K562 (cell line): Measurements from ENCODE around the gene GALNT18. TPM values are rescaled to one million over a fixed set of nuclear protein-coding genes. Genes with fewer than 3 reads are reported as not detected.
A peak's percentile ranks its signal among the peaks of the same experiment; 100 is the strongest.

Experiments
- ATAC-seq: fragments of 200-7000 bp; cut with Tn5 transposase; 3 replicates; pipeline ENCODE4 v1.9.1; 2020; ENCODE audit warnings: moderate library complexity
- BruUV-seq: library from RNA; stranded (reverse); fragments of 400-500 nt; replicated peaks from 2 replicates; lab custom pipeline; 2021; lab: Mats Ljungman, UMichigan
- CTCF ChIA-PET: fragments of 300-600 bp; formaldehyde crosslinking; extraction: SDS; loops from one replicate; lab custom pipeline; 2021; ENCODE audit warnings: low intra/inter-chr PET ratio; lab: Yijun Ruan, JAX
- POLR2A ChIA-PET: fragments of 300-600, 350-650 bp; sonication (Branson Sonifier 250); formaldehyde crosslinking; extraction: SDS; loops from one replicate; lab custom pipeline; 2021; ENCODE audit warnings: antibody characterized with exemption, inconsistent platforms; lab: Yijun Ruan, JAX
- DNase-seq, 4 experiments: peaks; one replicate each; pipeline versions ENCODE4 v3.0.0 to v3.0.0-alpha.2; 2011 to 2018; ENCODE audit warnings: low spot score in 3 of 4, mixed read lengths in 3 of 4; ENCODE audit errors: extremely low read depth in 1 of 4
- FAIRE-seq: peaks from 2 replicates; lab custom pipeline; 2011; peaks lifted over from hg19 to GRCh38; lab: Jason Lieb, UNC
- H2AFZ ChIP-seq: 2 replicates; pipeline ENCODE4 v1.6.0; 2011; ENCODE audit warnings: low read depth, low read length, control low read depth, inconsistent platforms
- H3K27ac ChIP-seq: fragments of 200-600 bp; 3 replicates; pipeline ENCODE4 v1.8.0; 2011; ENCODE audit warnings: low read depth, mild to moderate bottlenecking, control low read depth, inconsistent platforms, low read length, moderate library complexity, mixed read lengths; ENCODE audit errors: extremely low read depth
- H3K27me3 ChIP-seq, 2 experiments: fragments of 300-600 bp in 1 of 2; 2 replicates in 1 of 2; 3 replicates in 1 of 2; pipeline versions ENCODE4 v1.6.0 to v1.8.0; 2011; ENCODE audit warnings: inconsistent platforms in 2 of 2, low read length in 2 of 2, mild to moderate bottlenecking in 1 of 2, mixed read lengths in 1 of 2, moderate library complexity in 1 of 2; ENCODE audit not compliant: control insufficient read depth in 2 of 2, insufficient read depth in 2 of 2
- H3K36me3 ChIP-seq: fragments of 300-600 bp; 3 replicates; pipeline ENCODE4 v1.8.0; 2011; ENCODE audit warnings: mild to moderate bottlenecking, low read length, inconsistent platforms; ENCODE audit not compliant: control insufficient read depth, insufficient read depth
- H3K4me1 ChIP-seq, 2 experiments: fragments of 200-600 bp in 1 of 2; replicated peaks in 1 of 2; 2 replicates in 1 of 2; 3 replicates in 1 of 2; pipeline versions ENCODE4 v1.5.1 to v1.8.0; 2011; ENCODE audit warnings: inconsistent platforms in 2 of 2, low read length in 2 of 2, mild to moderate bottlenecking in 1 of 2, mixed read lengths in 1 of 2, moderate library complexity in 1 of 2; ENCODE audit not compliant: control insufficient read depth in 2 of 2, insufficient read depth in 2 of 2
- H3K4me2 ChIP-seq: 2 replicates; pipeline ENCODE4 v1.6.1; 2011; ENCODE audit warnings: low read length, control low read depth, inconsistent platforms, mixed read lengths; ENCODE audit not compliant: insufficient read depth
- H3K4me3 ChIP-seq: fragments of 200-600 bp; sonication (generic), shearing (Covaris generic); 2 replicates; pipeline ENCODE4 v1.5.1; 2016; ENCODE audit warnings: control low read depth, inconsistent platforms
- H3K79me2 ChIP-seq: fragments of 200-600 bp; 3 replicates; pipeline ENCODE4 v1.8.0; 2011; ENCODE audit warnings: low read length, inconsistent platforms; ENCODE audit not compliant: control insufficient read depth, insufficient read depth
- H3K9ac ChIP-seq, 2 experiments: 2 replicates each; pipeline versions ENCODE4 v1.6.0 to v1.6.1; 2011; ENCODE audit warnings: low read depth in 2 of 2, low read length in 2 of 2, control low read depth in 1 of 2, inconsistent platforms in 1 of 2, mild to moderate bottlenecking in 1 of 2, mixed read lengths in 1 of 2; ENCODE audit not compliant: insufficient read depth in 1 of 2
- H3K9me1 ChIP-seq: one replicate; pipeline ENCODE4 v1.6.0; 2011; ENCODE audit warnings: inconsistent platforms, mild to moderate bottlenecking, low read length, moderate library complexity; ENCODE audit not compliant: control insufficient read depth, insufficient read depth
- H3K9me3 ChIP-seq: replicated peaks from 2 replicates; pipeline ENCODE4 v1.5.1; 2011; ENCODE audit warnings: low read depth, low read length, inconsistent platforms; ENCODE audit not compliant: control insufficient read depth, insufficient read depth
- H4K20me1 ChIP-seq: replicated peaks from 2 replicates; pipeline ENCODE4 v1.6.1; 2011; ENCODE audit warnings: low read length, inconsistent platforms, mixed read lengths; ENCODE audit not compliant: control insufficient read depth, insufficient read depth
- CEBPZ ChIP-seq: fragments of 150-350 bp; IDR thresholded peaks from 2 replicates; pipeline ENCODE4 v1.6.1; 2014; ENCODE audit warnings: low read depth, mild to moderate bottlenecking, low read length, borderline replicate concordance
- CGGBP1 ChIP-seq: fragments of 250-450 bp; sonication (Bioruptor Pico); IDR thresholded peaks from 2 replicates; pipeline ENCODE4 v1.9.0; 2021; ENCODE audit warnings: mild to moderate bottlenecking
- CHD1 ChIP-seq: fragments of 200-600 bp; sonication (generic); IDR thresholded peaks from one replicate; pipeline ENCODE4 v1.6.1; 2012; ENCODE audit warnings: mild to moderate bottlenecking, moderate library complexity, low read length, inconsistent platforms
- DNMT1 ChIP-seq: fragments of 450-650 bp; IDR thresholded peaks from 2 replicates; pipeline ENCODE4 v1.6.1; 2016; ENCODE audit warnings: antibody characterized with exemption, mild to moderate bottlenecking
- ELK1 ChIP-seq: sonication (generic); formaldehyde crosslinking; IDR thresholded peaks from 2 replicates; pipeline ENCODE4 v1.8.1; 2022; ENCODE audit warnings: missing genetic modification reagents
- FIP1L1 ChIP-seq: fragments of 200-400 bp; formaldehyde crosslinking; IDR thresholded peaks from 2 replicates; pipeline ENCODE4 v1.6.1; 2018; ENCODE audit warnings: mild to moderate bottlenecking, low read depth, low read length; ENCODE audit not compliant: poor library complexity, severe bottlenecking
- HMG20A ChIP-seq: fragments of 450-650 bp; formaldehyde crosslinking; conservative IDR thresholded peaks from 2 replicates; pipeline ENCODE4 v1.4.0; 2020; ENCODE audit warnings: mild to moderate bottlenecking, mixed read lengths
- KDM1A ChIP-seq, 2 experiments: fragments of 450-650 bp; IDR thresholded peaks; 2 replicates each; pipeline ENCODE4 v1.6.1; 2016; ENCODE audit warnings: mild to moderate bottlenecking in 2 of 2
- NRF1 ChIP-seq, 2 experiments: fragments of 450-650 bp; IDR thresholded peaks in 1 of 2; conservative IDR thresholded peaks in 1 of 2; 2 replicates each; pipeline ENCODE4 v1.6.1; 2014; ENCODE audit warnings: mild to moderate bottlenecking in 2 of 2
- SRSF9 ChIP-seq: fragments of 200-400 bp; formaldehyde crosslinking; IDR thresholded peaks from 2 replicates; pipeline ENCODE4 v1.6.1; 2017; ENCODE audit warnings: low read depth, low read length, borderline replicate concordance
- TAF15 ChIP-seq: fragments of 200-400 bp; formaldehyde crosslinking; IDR thresholded peaks from 2 replicates; pipeline ENCODE4 v1.6.1; 2017; ENCODE audit warnings: mild to moderate bottlenecking, low read depth, low read length, moderate library complexity
- ZNF655 ChIP-seq: fragments of 250-450 bp; sonication (Bioruptor Pico); IDR thresholded peaks from 2 replicates; pipeline ENCODE4 v1.5.0; 2021
- ZNF696 ChIP-seq: fragments of 250-450 bp; sonication (Bioruptor Pico); conservative IDR thresholded peaks from 2 replicates; pipeline ENCODE4 v1.4.0; 2020; ENCODE audit warnings: mild to moderate bottlenecking, moderate library complexity
- WGBS: fragments of 100-300 bp; shearing (Covaris generic); methylation state at CpG from one replicate; pipeline ENCODE4 v1.1.6; 2016; ENCODE audit warnings: low coverage, mixed read lengths; ENCODE audit not compliant: insufficient coverage; ENCODE audit errors: missing lambda C conversion rate; 5-methylcytosine and 5-hydroxymethylcytosine counted together
- in situ Hi-C: fragments of 300-500 bp; cut with MboI; formaldehyde crosslinking; loops from 4 replicates; pipeline ENCODE4 v1.15.0; 2018; ENCODE audit warnings: inconsistent platforms, mixed read lengths
- intact Hi-C: fragments of 100-400 bp; cut with micrococcal nuclease; formaldehyde crosslinking; loops from 2 replicates; pipeline ENCODE4 v1.14.2; 2022
- polyA plus RNA-seq, 8 experiments: library from polyadenylated mRNA; depleted of rRNA in 4 of 8; stranded (reverse) in 5 of 8; unstranded in 3 of 8; fragments of >200 nt; fragmentation: Nextera tagmentation in 2 of 8; fragmentation: Illumina TruSeq in 1 of 8; extraction: Ambion mirVana in 2 of 8; extraction: Trizol in 1 of 8; gene quantifications; 2 replicates each; pipeline versions ENCODE4 v1.2.1 to v1.2.3, GENCODE V29; 2011 to 2014; ENCODE audit warnings: inconsistent platforms in 1 of 8, missing spikeins in 1 of 8
- total RNA-seq, 7 experiments: library from RNA; depleted of rRNA in 6 of 7; stranded (reverse); fragments of >200 nt in 6 of 7; fragmentation: Illumina TruSeq in 2 of 7; extraction: Trizol in 2 of 7; gene quantifications; 2 replicates each; pipeline versions ENCODE4 v1.2.1 to v1.2.3, GENCODE V29; 2011 to 2021; ENCODE audit warnings: low replicate concordance in 1 of 7

Gene GALNT18
- total and polyA plus RNA-seq, 9 of the 15 experiments (the other 6 are each of a cell fraction or from before 2014, with no cell fraction given): not detected

- H3K9ac ChIP-seq: no peak overlapping the region
- no peaks in the 10 kb centered on the region for H3K9me1 ChIP-seq
- H3K4me3 ChIP-seq: no peak overlapping the region
- H3K4me2 ChIP-seq: no peak overlapping the region
- no peak for FAIRE-seq
- peak in 2 of 4 experiments; percentile 5 to 21 for DNase-seq
- peaks cover 13 to 41% of the 10 kb centered on the region in 2 experiments; a peak in 4 of 5 replicates for H3K27me3 ChIP-seq
- ChIA-PET POLR2A (no interaction called here), CTCF (no interaction called here)
- in situ Hi-C loops: no loop called here
- intact Hi-C loops: no loop called here
- H3K27ac ChIP-seq: no peak overlapping the region
- no TSS peak for BruUV-seq
- no peak overlapping the region for H2AFZ ChIP-seq
- H3K36me3 ChIP-seq: no peaks in the 10 kb centered on the region
- no peaks in the 10 kb centered on the region for H3K9me3 ChIP-seq
- no peaks in the 10 kb centered on the region for H3K79me2 ChIP-seq
- peak; percentile 35; the same call in 1 of the 3 replicates for ATAC-seq
- WGBS: 0% methylated on average over 3 of the region's 3 CpGs
- no peaks in the 10 kb centered on the region for H3K4me1 ChIP-seq
- no peaks in the 10 kb centered on the region; the same call in 1 of the 2 replicates for H4K20me1 ChIP-seq
- no peak for TF ChIP-seq KDM1A (IDR thresholded peaks at IDR 0.05)
- no peak for TF ChIP-seq NRF1 (conservative IDR thresholded peaks at IDR 0.05 in 1 of 2, IDR thresholded peaks at IDR 0.05 in 1 of 2)
- TF ChIP-seq SRSF9: no peak
- no peak for TF ChIP-seq ZNF696
- TF ChIP-seq ELK1 (CRISPR knock-in tag): no peak
- TF ChIP-seq CHD1: no peak
- TF ChIP-seq TAF15: no peak
- no peak for TF ChIP-seq CGGBP1 (CRISPR knock-in tag)
- TF ChIP-seq CEBPZ: no peak
- no peak for TF ChIP-seq ZNF655 (CRISPR knock-in tag)
- no peak for TF ChIP-seq HMG20A
- TF ChIP-seq DNMT1: no peak
- no peak for TF ChIP-seq FIP1L1
Measured at GRCh38 chr11:11409901-11410300, 211.9 kb downstream of the GALNT18 start.
